Gastroesophageal sphincter (tissue), 3 donors: ENCODE data around the gene NRIP2.

ENCODE experiments used
- CTCF ChIP-seq, 4 experiments: fragments of 200-600 bp in 2 of 4; fragments of 450-650 bp in 2 of 4; sonication (generic) in 1 of 4; IDR thresholded peaks; one replicate each; pipeline ENCODE4 v1.5.1; 2017 to 2019; ENCODE audit warnings: antibody characterized with exemption in 4 of 4, mild to moderate bottlenecking in 2 of 4, moderate library complexity in 2 of 4
- EP300 ChIP-seq: sonication (generic); formaldehyde crosslinking; IDR thresholded peaks from one replicate; pipeline ENCODE4 v1.6.1; 2017; ENCODE audit warnings: antibody characterized with exemption, mild to moderate bottlenecking
- POLR2A ChIP-seq, 2 donors: fragments of 450-650 bp; IDR thresholded peaks; one replicate each; pipeline ENCODE4 v1.6.1; 2017; ENCODE audit warnings: antibody characterized with exemption in 2 of 2, mild to moderate bottlenecking in 2 of 2, moderate library complexity in 1 of 2
- POLR2AphosphoS5 ChIP-seq: sonication (generic); formaldehyde crosslinking; IDR thresholded peaks from one replicate; pipeline ENCODE4 v1.6.1; 2017; ENCODE audit warnings: antibody characterized with exemption

GRCh38 chr12:2836574-2836973, 1.7 kb upstream of the NRIP2 start:
- TF ChIP-seq CTCF (IDR thresholded peaks at IDR 0.05): no peak
- TF ChIP-seq POLR2A (IDR thresholded peaks at IDR 0.05): no peak
- no peak for TF ChIP-seq POLR2AphosphoS5
- TF ChIP-seq EP300: no peak
